HL-60 (cell line): Measurements from ENCODE around the gene CCDC185.

Experiments
- DNase-seq, 2 experiments: peaks; one replicate each; pipeline ENCODE4 v3.0.0-alpha.2; 2010 to 2020; ENCODE audit warnings: low read depth in 1 of 2, low spot score in 1 of 2
- H3K27ac ChIP-seq: fragments of 250-450 bp; sonication (Bioruptor Pico); replicated peaks from 2 replicates; pipeline ENCODE4 v1.5.1; 2020; ENCODE audit warnings: mild to moderate bottlenecking, moderate library complexity
- H3K27me3 ChIP-seq: fragments of 250-450 bp; sonication (Bioruptor Pico); 2 replicates; pipeline ENCODE4 v1.5.1; 2021; ENCODE audit warnings: mild to moderate bottlenecking, moderate library complexity; ENCODE audit not compliant: insufficient read depth, poor library complexity, severe bottlenecking
- H3K4me3 ChIP-seq: replicated peaks from 2 replicates; pipeline ENCODE4 v1.5.1; 2011; ENCODE audit warnings: mild to moderate bottlenecking, control low read depth, low read length; ENCODE audit not compliant: insufficient read depth
- GABPA ChIP-seq: IDR thresholded peaks from 2 replicates; pipeline ENCODE4 v1.6.1; 2012; ENCODE audit warnings: low read depth
- POLR2AphosphoS5 ChIP-seq: IDR thresholded peaks from 2 replicates; pipeline ENCODE4 v1.6.1; 2012; ENCODE audit warnings: low read depth
- SPI1 ChIP-seq: IDR thresholded peaks from 2 replicates; pipeline ENCODE4 v1.6.1; 2012; ENCODE audit warnings: low read depth, mild to moderate bottlenecking, borderline replicate concordance
- long read RNA-seq: library from polyadenylated mRNA; unstranded; transcript quantifications from one replicate; pipeline ENCODE4 v2.0.0, GENCODE V29; 2020
- TF ChIP-seq, protein P1 (sequence below): IDR thresholded peaks from 2 replicates; pipeline ENCODE4 v1.6.1; 2012; ENCODE audit warnings: low read depth; ENCODE audit not compliant: insufficient replicate concordance
- TF ChIP-seq, protein P2 (sequence below): IDR thresholded peaks from one replicate; pipeline ENCODE4 v1.5.1; 2011; ENCODE audit warnings: low read length, control low read depth, inconsistent platforms; ENCODE audit not compliant: insufficient read depth

Gene CCDC185
- long read RNA-seq = 0 reads

DNA sequence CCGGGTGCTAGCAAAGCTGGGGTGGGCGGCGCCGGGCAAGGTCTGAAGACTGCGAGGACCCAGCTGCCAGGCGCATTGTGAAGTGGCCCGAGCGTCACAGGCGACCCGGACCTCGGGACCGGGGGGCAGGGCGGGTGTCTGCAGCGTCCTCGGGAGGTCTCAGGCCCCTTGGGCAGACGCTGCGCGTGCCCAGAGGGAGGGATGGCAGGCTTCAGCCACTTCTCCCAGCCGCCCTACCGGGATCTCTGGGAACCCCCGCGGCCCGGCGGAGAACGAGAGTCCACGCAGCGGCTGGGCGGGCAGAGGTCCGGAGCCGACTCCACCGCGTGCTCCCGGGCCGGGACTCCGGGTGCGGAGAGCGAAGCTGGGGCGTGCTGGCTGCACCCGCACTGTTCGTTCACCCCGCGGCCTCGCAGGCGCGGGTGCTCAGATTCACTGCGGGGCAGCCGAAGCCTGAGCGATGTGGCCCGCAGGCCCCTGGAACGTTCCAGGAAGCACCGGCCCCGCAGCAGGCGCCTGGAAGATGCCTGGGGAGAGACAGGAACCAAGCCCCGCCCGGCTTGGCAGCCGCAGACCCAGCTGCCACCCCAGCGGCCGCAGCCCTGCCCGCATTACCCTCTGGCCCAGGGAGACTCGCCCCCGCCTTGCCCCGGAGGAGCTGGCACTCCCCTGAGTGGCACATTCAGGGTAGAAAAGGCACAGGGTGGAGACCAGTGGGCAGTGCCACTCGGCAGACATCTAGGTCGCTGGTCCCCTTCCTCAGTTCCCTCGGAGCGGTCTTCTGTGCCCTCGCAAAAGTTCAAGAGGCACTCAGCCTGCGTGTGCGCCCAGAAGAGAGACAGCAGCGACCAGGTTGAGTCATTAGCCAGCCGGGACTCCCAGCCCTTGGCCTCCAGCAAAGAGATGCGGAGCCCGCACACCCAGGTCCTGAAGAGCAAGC lies at the start of gene CCDC185:
Gene CCDC185 (plus strand): TSS at position 141 of the 940 bp plus-strand sequence. CDS start 61 bp downstream, at position 202.
- Histone ChIP-seq H3K4me3 (no peak within 1 kb of the TSS), H3K27ac (no peak within 1 kb of the TSS), H3K27me3 (peaks cover 5% of the 10 kb centered on the region)
- TF ChIP-seq, protein P1, sequence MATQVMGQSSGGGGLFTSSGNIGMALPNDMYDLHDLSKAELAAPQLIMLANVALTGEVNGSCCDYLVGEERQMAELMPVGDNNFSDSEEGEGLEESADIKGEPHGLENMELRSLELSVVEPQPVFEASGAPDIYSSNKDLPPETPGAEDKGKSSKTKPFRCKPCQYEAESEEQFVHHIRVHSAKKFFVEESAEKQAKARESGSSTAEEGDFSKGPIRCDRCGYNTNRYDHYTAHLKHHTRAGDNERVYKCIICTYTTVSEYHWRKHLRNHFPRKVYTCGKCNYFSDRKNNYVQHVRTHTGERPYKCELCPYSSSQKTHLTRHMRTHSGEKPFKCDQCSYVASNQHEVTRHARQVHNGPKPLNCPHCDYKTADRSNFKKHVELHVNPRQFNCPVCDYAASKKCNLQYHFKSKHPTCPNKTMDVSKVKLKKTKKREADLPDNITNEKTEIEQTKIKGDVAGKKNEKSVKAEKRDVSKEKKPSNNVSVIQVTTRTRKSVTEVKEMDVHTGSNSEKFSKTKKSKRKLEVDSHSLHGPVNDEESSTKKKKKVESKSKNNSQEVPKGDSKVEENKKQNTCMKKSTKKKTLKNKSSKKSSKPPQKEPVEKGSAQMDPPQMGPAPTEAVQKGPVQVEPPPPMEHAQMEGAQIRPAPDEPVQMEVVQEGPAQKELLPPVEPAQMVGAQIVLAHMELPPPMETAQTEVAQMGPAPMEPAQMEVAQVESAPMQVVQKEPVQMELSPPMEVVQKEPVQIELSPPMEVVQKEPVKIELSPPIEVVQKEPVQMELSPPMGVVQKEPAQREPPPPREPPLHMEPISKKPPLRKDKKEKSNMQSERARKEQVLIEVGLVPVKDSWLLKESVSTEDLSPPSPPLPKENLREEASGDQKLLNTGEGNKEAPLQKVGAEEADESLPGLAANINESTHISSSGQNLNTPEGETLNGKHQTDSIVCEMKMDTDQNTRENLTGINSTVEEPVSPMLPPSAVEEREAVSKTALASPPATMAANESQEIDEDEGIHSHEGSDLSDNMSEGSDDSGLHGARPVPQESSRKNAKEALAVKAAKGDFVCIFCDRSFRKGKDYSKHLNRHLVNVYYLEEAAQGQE = no peak
- TF ChIP-seq, protein P2, sequence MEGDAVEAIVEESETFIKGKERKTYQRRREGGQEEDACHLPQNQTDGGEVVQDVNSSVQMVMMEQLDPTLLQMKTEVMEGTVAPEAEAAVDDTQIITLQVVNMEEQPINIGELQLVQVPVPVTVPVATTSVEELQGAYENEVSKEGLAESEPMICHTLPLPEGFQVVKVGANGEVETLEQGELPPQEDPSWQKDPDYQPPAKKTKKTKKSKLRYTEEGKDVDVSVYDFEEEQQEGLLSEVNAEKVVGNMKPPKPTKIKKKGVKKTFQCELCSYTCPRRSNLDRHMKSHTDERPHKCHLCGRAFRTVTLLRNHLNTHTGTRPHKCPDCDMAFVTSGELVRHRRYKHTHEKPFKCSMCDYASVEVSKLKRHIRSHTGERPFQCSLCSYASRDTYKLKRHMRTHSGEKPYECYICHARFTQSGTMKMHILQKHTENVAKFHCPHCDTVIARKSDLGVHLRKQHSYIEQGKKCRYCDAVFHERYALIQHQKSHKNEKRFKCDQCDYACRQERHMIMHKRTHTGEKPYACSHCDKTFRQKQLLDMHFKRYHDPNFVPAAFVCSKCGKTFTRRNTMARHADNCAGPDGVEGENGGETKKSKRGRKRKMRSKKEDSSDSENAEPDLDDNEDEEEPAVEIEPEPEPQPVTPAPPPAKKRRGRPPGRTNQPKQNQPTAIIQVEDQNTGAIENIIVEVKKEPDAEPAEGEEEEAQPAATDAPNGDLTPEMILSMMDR = no peak
- no peak for TF ChIP-seq GABPA
- no peak for TF ChIP-seq SPI1
- no peak for TF ChIP-seq POLR2AphosphoS5
- no peak for DNase-seq

DNA sequence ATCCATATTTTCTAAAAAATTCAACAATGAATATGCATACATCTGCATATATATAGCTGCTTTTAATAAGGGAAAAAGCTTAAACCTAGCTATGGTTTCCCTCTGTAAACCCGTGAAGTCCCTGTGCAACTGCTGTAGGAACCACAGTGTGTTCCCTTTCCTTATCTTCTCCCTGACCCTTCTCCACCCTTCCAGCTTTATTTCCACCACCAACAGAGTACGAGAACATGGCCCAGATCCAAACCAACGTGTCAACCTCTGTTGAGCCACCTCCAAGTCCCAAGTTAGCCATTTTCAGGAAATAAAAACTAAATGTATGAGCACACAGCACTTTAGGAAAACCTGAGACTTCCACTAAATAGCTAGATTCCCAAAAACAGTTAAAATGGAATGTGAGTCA lies 49.5 kb upstream of the CCDC185 start:
- TF ChIP-seq GABPA (no peak), SPI1 (no peak), POLR2AphosphoS5 (no peak)
- TF ChIP-seq, protein P1 = no peak
- TF ChIP-seq, protein P2 = no peak
- no peaks in the 10 kb centered on the region for H3K27me3 ChIP-seq
- no peak overlapping the region for H3K27ac ChIP-seq
- H3K4me3 ChIP-seq = no peak overlapping the region
- no peak for DNase-seq

DNA sequence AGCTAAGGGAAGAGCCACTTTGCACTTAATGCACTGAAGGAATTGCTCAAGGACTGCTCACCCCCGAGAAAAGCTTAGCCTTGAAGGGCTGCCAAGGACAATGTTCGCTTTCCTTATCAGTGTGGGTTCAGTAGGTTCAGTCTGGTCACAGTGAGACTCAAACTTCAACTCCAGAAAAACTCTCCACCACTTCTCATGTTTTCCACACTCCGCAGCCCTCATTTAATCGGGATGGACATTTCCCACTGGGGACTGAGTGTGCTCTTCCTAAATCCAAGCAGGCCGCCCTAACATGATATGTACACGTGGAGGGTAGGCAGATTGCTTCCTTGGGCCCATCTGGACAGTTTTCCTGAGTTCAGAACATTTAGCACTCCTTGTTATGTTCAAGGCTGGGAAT lies 48.7 kb upstream of the CCDC185 start:
- Histone ChIP-seq H3K27me3 (no peaks in the 10 kb centered on the region), H3K4me3 (no peak overlapping the region), H3K27ac (no peak overlapping the region)
- DNase-seq = no peak
- TF ChIP-seq GABPA (no peak), SPI1 (no peak), POLR2AphosphoS5 (no peak)
- TF ChIP-seq, protein P1 = no peak
- TF ChIP-seq, protein P2 = no peak
